ENCODE data around the gene PSME4. TPM values are rescaled to one million over a fixed set of nuclear protein-coding genes. Genes with fewer than 3 reads are reported as not detected.

Gene PSME4
- total RNA-seq, 1 experiment from 2014 or later, result 63.2 TPM

- in situ Hi-C loops (cut with HindIII; ENCODE audit: low pct_unique_long_range_greater_than_20kb, low sequenced_read_pairs) (no loop called here), intact Hi-C loops (cut with micrococcal nuclease; ENCODE audit: unreplicated experiment) (no loop called here)
- ATAC-seq, result no peak
- TF ChIP-seq CTCF (IDR thresholded peaks at IDR 0.05) (no peak), TCF7L2 (IDR thresholded peaks at IDR 0.05; ENCODE audit: low read depth, low read length) (no peak), POLR2AphosphoS5 (IDR thresholded peaks at IDR 0.05; ENCODE audit: low read depth, low read length) (no peak), REST (IDR thresholded peaks at IDR 0.05; ENCODE audit: insufficient read depth in 1 of 2, low read depth in 2 of 2, low read length in 1 of 2) (no peak), SIN3A (IDR thresholded peaks at IDR 0.05; ENCODE audit: borderline replicate concordance, insufficient read depth, low read depth, low read length) (no peak)
- Histone ChIP-seq H3K36me3 (ENCODE audit: control insufficient read depth, insufficient read depth, low read length) (no peaks in the 10 kb centered on the region), H3K4me3 (ENCODE audit: low read depth in 2 of 2, low read length in 2 of 2) (no peak overlapping the region), H3K9me3 (ENCODE audit: control insufficient read depth, insufficient read depth, low read depth, low read length) (no peaks in the 10 kb centered on the region), H3K27ac (ENCODE audit: low read length) (no peak overlapping the region), H3K4me1 (ENCODE audit: control insufficient read depth, insufficient read depth, low read length) (no peaks in the 10 kb centered on the region), H3K27me3 (ENCODE audit: control insufficient read depth, insufficient read depth, low read length) (no peaks in the 10 kb centered on the region)
- POLR2A ChIA-PET, result no interaction called here
- DNase-seq (ENCODE audit: low read depth, low spot score), result no peak
- no TSS peak for BruUV-seq (replicated peaks)
- CTCF ChIA-PET, result no interaction called here
Observed at GRCh38 chr2:53856272-53856671, 114.5 kb downstream of the PSME4 start.

- no peak for TF ChIP-seq POLR2AphosphoS5 (IDR thresholded peaks at IDR 0.05; ENCODE audit: low read depth, low read length)
- no peak for TF ChIP-seq REST (IDR thresholded peaks at IDR 0.05; ENCODE audit: insufficient read depth in 1 of 2, low read depth in 2 of 2, low read length in 1 of 2)
- ChIA-PET CTCF (no interaction called here), POLR2A (no interaction called here)
- H3K4me1 ChIP-seq (ENCODE audit: control insufficient read depth, insufficient read depth, low read length), result no peaks in the 10 kb centered on the region
- DNase-seq (ENCODE audit: low read depth, low spot score), result no peak
- in situ Hi-C loops (cut with HindIII; ENCODE audit: low pct_unique_long_range_greater_than_20kb, low sequenced_read_pairs), result no loop called here
- ATAC-seq, result no peak
- no peak overlapping the region for H3K4me3 ChIP-seq (ENCODE audit: low read depth in 2 of 2, low read length in 2 of 2)
- intact Hi-C loops (cut with micrococcal nuclease; ENCODE audit: unreplicated experiment), result no loop called here
- no peaks in the 10 kb centered on the region for H3K9me3 ChIP-seq (ENCODE audit: control insufficient read depth, insufficient read depth, low read depth, low read length)
- no peak overlapping the region for H3K27ac ChIP-seq (ENCODE audit: low read length)
- BruUV-seq (replicated peaks), result no TSS peak
- no peaks in the 10 kb centered on the region for H3K27me3 ChIP-seq (ENCODE audit: control insufficient read depth, insufficient read depth, low read length)
- no peaks in the 10 kb centered on the region for H3K36me3 ChIP-seq (ENCODE audit: control insufficient read depth, insufficient read depth, low read length)
Observed at GRCh38 chr2:53854678-53855077, 116.1 kb downstream of the PSME4 start.
